HG02938 (cell line): ENCODE results near the gene EIF3M.

ENCODE experiments used
- ATAC-seq: cut with Tn5 transposase; IDR thresholded peaks from one replicate; pipeline ENCODE4 v1.9.1; 2021; ENCODE audit warnings: mild to moderate bottlenecking, moderate library complexity; ENCODE audit not compliant: unreplicated experiment

Gene EIF3M

DNA sequence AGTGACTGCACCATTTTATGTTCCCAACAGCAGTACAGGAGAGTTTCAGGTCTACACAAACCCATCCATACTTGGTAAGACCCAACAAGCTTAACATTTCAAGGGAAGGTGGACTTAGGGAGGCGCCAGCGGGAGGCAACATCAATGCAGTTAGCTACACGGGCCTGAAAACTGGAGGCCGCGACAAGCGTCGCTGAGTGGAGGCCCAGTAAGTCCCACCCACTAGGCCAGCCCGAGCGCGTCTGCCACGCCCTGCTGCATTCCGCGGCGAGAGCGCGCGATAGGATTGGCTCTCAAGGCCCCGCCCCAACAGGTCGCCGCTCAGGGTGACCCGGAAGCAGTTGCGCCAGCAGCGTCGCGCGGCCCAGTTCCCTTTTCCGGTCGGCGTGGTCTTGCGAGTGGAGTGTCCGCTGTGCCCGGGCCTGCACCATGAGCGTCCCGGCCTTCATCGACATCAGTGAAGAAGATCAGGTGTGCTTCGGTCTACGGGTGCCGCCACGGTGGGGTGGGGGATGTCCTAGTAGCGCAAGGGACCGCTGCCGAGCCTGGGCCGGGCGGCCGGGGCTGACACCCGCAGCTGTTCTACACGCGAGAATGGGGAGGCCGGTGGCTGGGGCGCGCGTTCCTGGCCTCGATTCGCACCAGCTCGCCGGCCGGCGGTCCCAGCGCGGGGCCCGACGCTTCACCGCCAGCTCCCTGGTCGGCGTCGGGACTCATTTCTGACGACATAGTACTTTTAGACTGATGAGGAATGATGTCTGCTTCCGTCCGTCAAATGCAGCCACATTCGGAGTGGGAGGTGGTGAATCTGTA lies at the start of gene EIF3M:
Gene EIF3M, plus strand, starts transcription at position 373 of the 813 bp plus-strand sequence. Its CDS starts 57 bp downstream, at position 430.
- peak; percentile 93 for ATAC-seq

DNA sequence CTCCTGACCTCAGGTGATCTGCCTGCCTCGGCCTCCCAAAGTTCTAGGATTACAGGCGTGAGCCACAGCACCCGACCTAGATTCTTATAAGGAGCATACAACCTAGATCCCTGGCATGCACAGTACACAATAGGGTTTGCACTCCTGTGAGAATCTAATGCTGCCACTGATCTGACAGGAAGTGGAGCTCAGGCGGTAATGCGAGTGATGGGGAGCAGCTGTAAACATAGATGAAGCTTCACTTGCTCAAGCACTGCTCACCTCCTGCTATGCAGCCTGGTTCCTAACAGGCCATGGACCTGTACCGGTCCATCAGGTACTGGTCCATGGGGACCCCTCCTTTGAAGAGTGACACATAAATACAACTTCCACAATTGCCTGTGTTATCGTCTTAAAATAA lies 44.8 kb upstream of the EIF3M start:
- no peak for ATAC-seq

GRCh38 chr11:32549611-32550187 lies 33.9 kb upstream of the EIF3M start:
- no peak for ATAC-seq

- no peak for ATAC-seq
These were observed 33.4 kb upstream of the EIF3M start for GRCh38 chr11:32550207-32550606.

DNA sequence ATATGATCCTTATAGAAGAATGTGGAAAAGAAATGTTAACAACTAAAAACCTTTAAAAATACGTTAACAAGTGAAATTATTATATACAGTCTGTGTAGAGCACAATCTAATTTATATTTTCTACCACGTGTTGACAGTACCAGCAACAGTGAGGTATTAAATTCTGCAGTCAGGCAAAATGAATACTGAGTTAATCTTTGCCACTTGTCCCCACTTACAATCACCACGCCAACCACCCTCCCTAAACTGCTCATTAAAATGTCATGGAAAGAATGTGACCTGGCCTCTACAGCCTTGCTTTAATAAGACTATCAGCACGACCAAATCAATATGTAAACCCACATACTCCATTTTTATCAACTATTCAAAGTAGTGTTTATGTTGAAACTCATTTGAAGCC lies 28.5 kb upstream of the EIF3M start:
- no peak for ATAC-seq

- ATAC-seq: no peak
These were observed 27.7 kb upstream of the EIF3M start for GRCh38 chr11:32555895-32556294.

- no peak for ATAC-seq
These were observed 21.8 kb upstream of the EIF3M start for GRCh38 chr11:32561835-32562234.

DNA sequence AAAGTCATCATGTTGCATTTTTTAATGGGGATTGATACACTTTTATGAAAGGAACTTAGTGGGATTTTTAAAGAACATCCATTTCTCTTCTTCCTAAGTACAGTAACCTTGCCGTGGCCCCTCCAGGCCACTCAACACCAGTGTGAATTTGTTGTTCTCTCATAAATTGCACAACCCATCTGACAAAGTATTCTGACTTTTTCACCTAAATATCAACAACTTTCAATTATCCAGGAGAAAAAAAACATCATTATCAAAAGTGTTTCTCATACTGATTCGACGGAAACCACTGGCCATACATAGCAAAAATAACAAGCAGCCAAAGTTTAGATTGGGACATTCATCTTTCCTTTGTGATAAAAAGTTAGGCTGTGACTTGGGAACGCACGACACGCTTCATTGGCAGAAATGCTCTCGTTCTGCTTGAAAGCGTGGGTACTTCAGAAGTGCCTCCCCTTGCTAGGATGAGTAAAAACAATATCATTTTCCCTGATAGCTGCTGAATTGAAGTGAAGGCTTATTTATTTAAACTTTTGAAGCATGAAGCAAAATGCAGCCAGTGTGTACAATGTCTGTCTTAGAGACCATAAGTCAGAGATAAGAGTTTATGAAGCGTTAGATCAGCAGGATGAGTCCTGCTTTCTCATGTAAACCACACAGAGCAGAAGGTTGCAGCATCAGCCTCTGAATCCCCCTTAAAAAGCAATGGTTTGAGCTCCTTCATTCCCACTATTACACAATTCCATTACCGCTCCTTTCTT lies 20.6 kb upstream of the EIF3M start:
- no peak for ATAC-seq

DNA sequence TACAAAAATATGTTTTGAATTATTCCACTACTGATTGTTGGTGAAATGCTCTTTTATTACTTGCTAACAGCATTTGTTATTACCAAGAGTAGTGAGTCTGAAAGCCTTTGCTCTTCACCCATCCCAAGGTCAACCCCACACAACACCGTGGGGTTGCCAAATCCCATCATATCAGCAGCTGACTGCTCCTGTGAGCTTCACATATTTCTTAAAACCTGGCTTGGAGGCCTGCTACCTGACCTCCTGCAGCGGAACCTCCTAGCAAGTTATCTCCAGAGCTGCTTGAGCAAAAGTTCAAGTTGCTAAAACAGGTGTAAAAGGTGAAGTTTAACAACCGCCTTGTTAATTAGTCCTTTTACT lies 20.1 kb upstream of the EIF3M start:
- no peak for ATAC-seq

- ATAC-seq: no peak
These were observed 17.1 kb upstream of the EIF3M start for GRCh38 chr11:32566517-32566916.

DNA sequence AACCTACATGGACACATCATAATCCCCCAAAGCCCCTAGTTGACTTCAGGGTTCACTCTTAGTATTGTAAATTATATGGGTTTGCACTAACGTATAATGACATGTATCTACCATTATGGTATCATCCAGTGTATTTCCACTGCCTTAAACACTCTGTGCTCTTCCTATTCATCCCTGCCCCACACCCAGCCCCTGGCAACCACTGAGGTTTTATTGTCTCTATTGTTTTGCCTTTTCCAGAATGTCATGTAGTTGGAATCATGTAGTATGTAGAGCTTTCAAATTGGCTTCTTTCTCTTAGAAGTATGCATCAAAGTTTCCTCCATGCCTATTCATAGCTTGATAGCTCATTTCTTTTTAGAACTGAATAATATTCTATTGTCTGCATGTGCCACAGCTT lies 16.5 kb upstream of the EIF3M start:
- ATAC-seq: no peak

DNA sequence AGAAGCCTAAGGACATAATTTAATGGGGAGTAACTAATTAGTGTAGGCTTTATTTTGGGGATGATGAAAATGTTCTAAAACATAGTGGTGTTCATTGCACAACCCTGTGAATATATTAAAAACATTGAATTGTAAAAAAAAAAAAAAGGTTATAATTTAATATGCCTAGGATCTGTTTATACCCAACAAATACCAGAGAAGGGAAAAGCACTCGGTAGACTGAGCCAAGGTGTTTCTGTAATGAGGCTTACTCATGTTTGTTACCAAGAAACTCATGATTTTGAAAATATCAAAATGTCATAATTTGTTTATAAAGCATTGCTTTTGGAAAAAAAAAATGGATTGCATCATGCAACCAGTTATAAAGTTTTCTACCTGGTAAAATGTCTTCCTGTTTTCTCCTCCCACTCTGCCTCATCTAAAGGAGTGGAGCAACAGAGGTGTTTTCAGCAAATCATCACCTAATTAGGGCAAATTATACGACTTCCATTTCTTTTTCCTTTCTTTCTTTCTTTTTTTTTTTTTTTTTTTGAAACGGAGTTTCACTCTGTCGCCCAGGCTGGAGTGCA lies 14.2 kb upstream of the EIF3M start:
- ATAC-seq: no peak

- ATAC-seq: no peak
These were observed 12.6 kb upstream of the EIF3M start for GRCh38 chr11:32571039-32571438.

DNA sequence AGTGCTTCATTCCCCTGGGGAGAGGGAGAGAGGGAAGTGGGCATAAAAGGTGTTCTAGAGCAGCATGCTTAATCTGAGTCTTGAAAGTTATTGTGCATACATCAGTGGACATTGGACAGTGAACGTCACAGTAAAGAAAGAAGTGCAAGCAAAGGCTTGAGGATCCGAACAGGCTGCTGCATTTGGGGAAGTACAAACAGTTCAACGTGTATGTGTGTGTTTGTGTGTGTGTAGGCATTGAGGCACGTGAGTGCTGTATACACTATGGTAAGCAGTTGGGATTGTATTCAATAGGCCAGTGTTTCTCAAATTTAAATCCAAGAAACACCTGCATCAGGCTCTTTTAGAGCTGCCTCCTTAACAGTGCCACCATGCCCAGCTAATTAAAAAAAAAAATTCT lies 10.4 kb upstream of the EIF3M start:
- ATAC-seq: no peak

GRCh38 chr11:32574421-32574820 lies 9.2 kb upstream of the EIF3M start:
- ATAC-seq: no peak

GRCh38 chr11:32575070-32575469 lies 8.6 kb upstream of the EIF3M start:
- ATAC-seq: no peak

- ATAC-seq: no peak
These were observed 7.2 kb upstream of the EIF3M start for GRCh38 chr11:32576456-32576855.

- no peak for ATAC-seq
These were observed 2.7 kb upstream of the EIF3M start for GRCh38 chr11:32580967-32581366.

DNA sequence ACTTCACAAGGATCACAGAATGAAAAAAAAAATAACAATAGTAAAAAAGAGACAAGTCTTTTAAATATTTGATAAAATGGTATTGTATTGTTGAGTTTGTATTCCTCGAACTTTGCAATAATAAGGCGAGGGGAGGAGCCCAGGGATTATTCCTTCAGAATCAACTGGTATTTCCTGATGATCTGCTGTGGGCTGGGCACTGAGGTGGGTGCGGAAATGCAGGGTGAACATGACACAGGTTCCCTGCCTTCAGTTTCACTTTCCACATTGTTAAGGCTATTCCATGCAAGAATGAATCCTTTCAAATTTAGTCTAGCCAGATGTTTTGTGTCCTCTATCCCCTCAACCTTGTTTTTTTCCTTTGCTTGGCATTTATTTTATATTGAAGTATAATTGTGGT lies 2.1 kb upstream of the EIF3M start:
- ATAC-seq: no peak

GRCh38 chr11:32584921-32585320 lies 1.3 kb downstream of the EIF3M start:
- ATAC-seq: no peak

- ATAC-seq: peak; percentile 22
These were observed 3.1 kb downstream of the EIF3M start for GRCh38 chr11:32586576-32587190.
